AG09319 (cell line): ENCODE results near the gene ZNF219.
"Not testable (repeated sequence)": the region's sequence is repeated elsewhere in the genome, so short reads cannot be mapped to it uniquely, and the experiment has no call there.

Source experiments
- DNase-seq: peaks from one replicate; pipeline ENCODE4 v3.0.0-alpha.2; 2010; ENCODE audit warnings: low read depth; ENCODE audit errors: extremely low read depth
- CTCF ChIP-seq: IDR thresholded peaks from 2 replicates; pipeline ENCODE4 v1.5.1; 2011; ENCODE audit warnings: low read depth, mild to moderate bottlenecking, inconsistent platforms, low read length, moderate library complexity

Gene ZNF219

DNA sequence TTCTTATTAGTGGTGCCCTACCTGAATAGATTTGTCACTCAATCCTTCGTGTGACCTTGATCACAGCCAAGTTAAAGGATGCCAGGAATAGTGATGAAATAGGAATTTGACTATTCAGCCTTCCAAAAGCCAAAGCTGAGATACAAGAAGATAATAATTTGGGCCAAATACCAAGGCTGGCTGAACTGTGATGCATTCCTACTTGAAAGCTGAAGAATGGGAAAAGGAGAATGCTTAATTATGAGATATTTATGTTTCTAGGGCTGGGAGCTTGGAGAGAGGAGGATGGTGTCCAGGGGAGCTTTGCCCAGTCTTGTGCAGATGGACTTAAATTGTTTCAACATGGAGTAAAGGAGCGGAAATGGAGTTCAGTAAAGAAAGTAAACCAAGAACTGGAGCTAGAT, 51.1 kb downstream of the ZNF219 start:
- no peak for DNase-seq
- no peak for TF ChIP-seq CTCF

DNA sequence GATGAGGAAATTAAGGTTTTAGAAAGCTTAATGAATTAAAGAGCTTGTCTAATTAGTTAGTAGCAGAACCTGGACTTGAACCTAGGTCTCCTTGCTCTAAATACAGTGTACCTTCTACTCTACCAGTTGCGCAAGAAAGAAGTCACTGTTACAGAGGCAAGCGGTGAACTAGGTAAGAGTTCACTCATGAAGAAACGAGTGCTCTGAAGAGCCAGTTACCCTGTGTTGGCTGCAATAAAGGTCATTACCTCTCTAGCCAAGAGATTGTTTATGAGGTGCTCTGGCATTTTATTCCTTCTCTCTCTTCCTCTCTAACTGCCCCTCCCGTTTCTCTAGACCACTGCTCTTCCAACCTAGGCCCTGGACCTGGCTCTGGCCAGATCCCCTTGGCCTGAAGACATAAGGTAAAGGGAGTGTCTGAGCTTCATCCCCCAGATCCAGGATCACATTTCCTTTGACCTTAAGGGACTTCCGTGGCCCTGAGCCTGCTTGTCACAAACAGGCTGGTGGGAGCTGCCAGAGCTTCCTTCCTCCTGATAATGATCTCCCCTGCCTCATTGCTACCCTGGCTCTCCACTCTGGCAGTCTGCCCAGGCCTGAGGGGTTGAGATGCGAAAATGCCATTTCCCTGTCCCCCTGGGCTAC, 54.4 kb downstream of the ZNF219 start:
- no peak for DNase-seq
- TF ChIP-seq CTCF, result no peak

GRCh38 chr14:21043387-21043973, 55.0 kb downstream of the ZNF219 start:
- TF ChIP-seq CTCF, result no peak
- DNase-seq, result no peak

- no peak for TF ChIP-seq CTCF
- DNase-seq, result no peak
Measured at GRCh38 chr14:21042918-21043317, 55.5 kb downstream of the ZNF219 start.

- no peak for DNase-seq
- no peak for TF ChIP-seq CTCF
Measured at GRCh38 chr14:21041676-21042433, 56.6 kb downstream of the ZNF219 start, which contains the start of gene RNASE7. Gene RNASE7, plus strand, starts transcription at chr14:21042362. Its CDS starts 631 bp downstream, at chr14:21042993.

- not testable (repeated sequence) for DNase-seq
Measured at GRCh38 chr14:21040941-21041340, 57.5 kb downstream of the ZNF219 start.

- TF ChIP-seq CTCF, result no peak
- DNase-seq, result no peak
Measured at GRCh38 chr14:21040370-21040925, 58.0 kb downstream of the ZNF219 start.
